GM12864 (cell line): ENCODE results near the gene KLK8.

Experiments used
- DNase-seq: peaks from one replicate; pipeline ENCODE4 v3.0.0-alpha.2; 2011; ENCODE audit warnings: low read depth
- H3K4me3 ChIP-seq: 2 replicates; pipeline ENCODE4 v1.5.1; 2011; ENCODE audit warnings: mild to moderate bottlenecking, low read depth, low read length, control low read depth
- CTCF ChIP-seq: IDR thresholded peaks from 2 replicates; pipeline ENCODE4 v1.5.1; 2011; ENCODE audit warnings: low read depth, mild to moderate bottlenecking, moderate library complexity, low read length, control low read depth, inconsistent platforms; ENCODE audit errors: missing control alignments

Gene KLK8

DNA sequence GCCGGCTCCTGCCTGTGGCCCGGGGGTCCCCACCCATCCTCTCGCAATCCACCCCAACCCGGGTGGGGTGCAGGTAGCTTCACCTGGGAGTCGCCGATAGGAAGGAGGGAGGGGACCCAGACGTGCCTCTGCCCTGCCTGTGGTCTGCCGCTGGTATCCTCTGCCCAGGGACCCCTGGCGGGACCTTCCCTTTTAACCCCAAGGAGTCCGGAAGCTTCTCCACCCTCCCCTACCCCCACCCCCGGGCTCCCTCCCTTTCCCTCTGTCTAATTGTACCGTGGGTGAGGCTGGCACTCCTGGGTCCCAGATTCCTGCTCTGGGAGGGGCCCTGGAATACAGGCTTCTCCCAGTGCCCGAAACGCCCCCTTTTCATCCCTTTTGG, 18.1 kb upstream of the KLK8 start, which contains the start of gene KLK10:
Gene KLK10 (minus strand): TSS at position 166 of the 382 bp plus-strand sequence. CDS start 579 bp downstream, outside the sequence.
- H3K4me3 ChIP-seq = no peak within 1 kb of the TSS
- no peak for DNase-seq
- TF ChIP-seq CTCF = no peak

DNA sequence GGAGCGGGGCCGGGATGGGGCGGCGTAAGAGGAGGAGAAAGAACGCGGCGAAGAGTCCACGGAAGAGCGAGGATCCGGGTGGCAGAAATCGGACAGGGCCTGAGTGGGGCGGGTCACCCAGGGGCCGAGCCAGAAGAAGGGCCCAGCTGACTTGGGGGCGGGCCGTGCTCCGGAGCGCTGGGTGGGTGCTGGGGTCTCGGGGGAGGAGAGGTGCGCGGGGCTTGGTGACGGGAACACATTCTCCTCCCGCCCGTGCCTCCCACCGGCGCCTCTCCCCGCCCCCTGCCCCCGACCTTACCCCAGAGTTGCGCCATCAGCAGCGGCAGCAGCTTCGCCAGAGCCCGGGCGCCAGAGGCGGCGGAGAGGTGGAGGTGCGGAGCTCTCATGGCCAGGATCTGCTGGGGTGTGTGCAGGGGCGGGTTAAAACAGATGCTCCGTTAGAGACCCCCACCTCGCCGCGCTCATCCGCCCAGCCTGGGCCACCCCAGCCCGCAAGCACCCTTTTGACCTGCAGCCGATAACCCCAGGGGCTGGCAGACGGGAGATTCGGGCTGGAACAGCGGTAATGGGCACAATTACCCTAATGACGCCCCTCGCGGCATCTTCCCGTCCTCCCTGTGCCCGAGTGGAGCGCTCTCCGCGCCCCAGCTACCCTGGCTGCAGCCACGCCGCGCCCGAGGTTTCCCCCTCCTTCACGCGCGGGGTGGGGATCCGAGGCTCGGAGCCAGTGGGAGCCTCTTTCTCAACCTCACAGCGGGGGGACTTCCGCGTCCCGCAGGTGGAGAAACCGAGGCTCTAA, 17.5 kb upstream of the KLK8 start:
- no peak for DNase-seq
- no peak overlapping the region for H3K4me3 ChIP-seq
- TF ChIP-seq CTCF = no peak

GRCh38 chr19:51016798-51017683, 15.6 kb upstream of the KLK8 start:
- peak; percentile 40 for TF ChIP-seq CTCF
- H3K4me3 ChIP-seq = no peak overlapping the region
- no peak for DNase-seq

DNA sequence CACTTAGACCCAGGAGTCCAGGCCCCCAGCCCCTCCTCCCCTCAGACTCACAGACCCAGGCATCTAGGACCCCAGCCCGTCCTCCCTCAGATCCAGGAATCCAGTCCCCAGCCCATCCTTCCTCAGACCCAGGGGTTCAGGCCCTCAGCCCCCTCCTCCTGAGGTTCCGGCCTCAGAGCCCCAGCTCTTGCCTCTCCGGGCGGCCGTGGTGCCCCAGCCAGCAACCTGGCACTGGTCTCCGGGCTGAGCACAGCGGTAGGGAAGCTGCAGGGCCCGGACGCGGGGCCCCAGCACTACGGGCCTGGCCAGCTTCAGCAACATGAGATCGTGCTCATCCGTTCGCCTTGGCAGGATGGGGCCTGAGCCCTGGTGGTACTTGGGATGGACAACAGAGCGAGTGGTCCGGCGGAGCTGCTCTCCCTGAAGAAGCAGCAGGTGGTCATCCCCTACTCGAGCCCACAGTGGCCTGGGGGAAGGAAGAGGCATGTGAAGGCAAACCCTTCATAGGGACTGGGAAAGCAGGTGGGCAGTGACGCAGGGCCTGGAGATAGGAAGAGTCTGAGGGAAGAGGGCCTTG, 14.4 kb upstream of the KLK8 start:
- no peak for TF ChIP-seq CTCF
- DNase-seq = no peak
- H3K4me3 ChIP-seq = no peak overlapping the region

DNA sequence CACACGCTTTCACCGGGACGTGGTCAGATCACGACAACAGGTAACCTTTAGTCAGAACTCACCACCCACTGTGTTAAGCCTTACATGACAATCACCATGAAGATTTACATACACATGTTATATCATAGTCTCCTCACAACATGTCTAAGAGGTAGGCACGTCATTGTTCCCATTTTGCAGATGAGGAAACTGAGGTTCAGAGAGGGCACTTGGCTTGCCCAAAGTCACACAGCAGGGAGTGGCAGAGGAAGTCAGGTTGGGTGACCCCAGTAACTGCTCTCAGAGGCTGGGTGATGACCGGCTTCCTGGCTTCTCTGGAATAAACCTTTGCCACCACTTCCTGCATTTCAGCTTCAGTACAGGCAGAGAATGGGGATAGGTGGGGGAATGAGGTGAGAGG, 12.8 kb upstream of the KLK8 start:
- no peak for TF ChIP-seq CTCF
- DNase-seq = no peak
- no peak overlapping the region for H3K4me3 ChIP-seq

- H3K4me3 ChIP-seq = no peak overlapping the region
- no peak for DNase-seq
- TF ChIP-seq CTCF = no peak
Observed at GRCh38 chr19:51012661-51013190, 11.3 kb upstream of the KLK8 start.
